ENCODE measurements around the gene FUCA1. TPM values are rescaled to one million over a fixed set of nuclear protein-coding genes. Genes with fewer than 3 reads are reported as not detected.
A peak's percentile ranks its signal among the peaks of the same experiment; 100 is the strongest.
"Not testable (repeated sequence)": the region's sequence is repeated elsewhere in the genome, so short reads cannot be mapped to it uniquely, and the experiment has no call there.

The FUCA1 gene
- total RNA-seq, 1 donor from 2014 or later = 18.1 TPM

- peaks cover 38% of the 10 kb centered on the region for H3K36me3 Mint-ChIP-seq (ENCODE audit: insufficient read depth)
- no peaks in the 10 kb centered on the region for H3K27me3 Mint-ChIP-seq
- TF ChIP-seq CTCF (IDR thresholded peaks at IDR 0.05; ENCODE audit: unreplicated experiment) = no peak
- no peak for DNase-seq (ENCODE audit: low spot score, unreplicated experiment)
- no peak overlapping the region for H3K4me3 Mint-ChIP-seq (ENCODE audit: low read depth)
- H3K9me3 Mint-ChIP-seq (ENCODE audit: low read depth) = no peaks in the 10 kb centered on the region
- no peak overlapping the region for H3K27ac Mint-ChIP-seq
- H3K4me1 Mint-ChIP-seq (ENCODE audit: low read depth) = no peaks in the 10 kb centered on the region
These were observed 19.1 kb downstream of the FUCA1 start for GRCh38 chr1:23848673-23849616.

- not testable (repeated sequence) for H3K4me3 Mint-ChIP-seq (ENCODE audit: low read depth); H3K9me3 Mint-ChIP-seq (ENCODE audit: low read depth); H3K27me3 Mint-ChIP-seq; H3K27ac Mint-ChIP-seq; DNase-seq (ENCODE audit: low spot score, unreplicated experiment); H3K4me1 Mint-ChIP-seq (ENCODE audit: low read depth)
- peaks cover 33% of the 10 kb centered on the region for H3K36me3 Mint-ChIP-seq (ENCODE audit: insufficient read depth)
These were observed 20.5 kb downstream of the FUCA1 start for GRCh38 chr1:23847482-23848095.

GRCh38 chr1:23845163-23845562 is 22.9 kb downstream of the FUCA1 start:
- Mint-ChIP-seq H3K4me3 (ENCODE audit: low read depth) (no peak overlapping the region), H3K9me3 (ENCODE audit: low read depth) (no peaks in the 10 kb centered on the region), H3K4me1 (ENCODE audit: low read depth) (no peaks in the 10 kb centered on the region), H3K36me3 (ENCODE audit: insufficient read depth) (peaks cover 29% of the 10 kb centered on the region), H3K27ac (no peak overlapping the region), H3K27me3 (peaks cover 5% of the 10 kb centered on the region)
- DNase-seq (ENCODE audit: low spot score, unreplicated experiment) = no peak
- no peak for TF ChIP-seq CTCF (IDR thresholded peaks at IDR 0.05; ENCODE audit: unreplicated experiment)

GRCh38 chr1:23843644-23844043 is 24.4 kb downstream of the FUCA1 start:
- H3K27me3 Mint-ChIP-seq = peaks cover 5% of the 10 kb centered on the region
- H3K4me1 Mint-ChIP-seq (ENCODE audit: low read depth) = no peaks in the 10 kb centered on the region
- no peak overlapping the region for H3K4me3 Mint-ChIP-seq (ENCODE audit: low read depth)
- DNase-seq (ENCODE audit: low spot score, unreplicated experiment) = no peak
- no peak for TF ChIP-seq CTCF (IDR thresholded peaks at IDR 0.05; ENCODE audit: unreplicated experiment)
- no peaks in the 10 kb centered on the region for H3K9me3 Mint-ChIP-seq (ENCODE audit: low read depth)
- peaks cover 24% of the 10 kb centered on the region for H3K36me3 Mint-ChIP-seq (ENCODE audit: insufficient read depth)
- no peak overlapping the region for H3K27ac Mint-ChIP-seq

- Mint-ChIP-seq H3K27ac (no peak overlapping the region), H3K4me3 (ENCODE audit: low read depth) (peak overlapping the region; percentile 67), H3K27me3 (peaks cover 25% of the 10 kb centered on the region), H3K9me3 (ENCODE audit: low read depth) (no peaks in the 10 kb centered on the region), H3K36me3 (ENCODE audit: insufficient read depth) (no peaks in the 10 kb centered on the region), H3K4me1 (ENCODE audit: low read depth) (peaks cover 2% of the 10 kb centered on the region)
- DNase-seq (ENCODE audit: low spot score, unreplicated experiment) = peak; percentile 26
- no peak for TF ChIP-seq CTCF (IDR thresholded peaks at IDR 0.05; ENCODE audit: unreplicated experiment)
These were observed 29.7 kb downstream of the FUCA1 start for GRCh38 chr1:23838401-23838866.
